IMR-90 (cell line): ENCODE measurements around the gene INIP. TPM values are rescaled to one million over a fixed set of nuclear protein-coding genes. Genes with fewer than 3 reads are reported as not detected.

Experiments used
- ATAC-seq: fragments of 200-7000 bp; cut with Tn5 transposase; 2 replicates; pipeline ENCODE4 v1.9.1; 2020; ENCODE audit warnings: low read depth, mild to moderate bottlenecking, moderate library complexity
- BruUV-seq: library from RNA; stranded (reverse); fragments of 400-500 nt; replicated peaks from 2 replicates; lab custom pipeline; 2021; lab: Mats Ljungman, UMichigan
- CTCF ChIA-PET: fragments of 300-600 bp; formaldehyde crosslinking; extraction: SDS; loops from one replicate; lab custom pipeline; 2021; ENCODE audit warnings: antibody characterized with exemption; lab: Yijun Ruan, JAX
- POLR2A ChIA-PET: fragments of 300-600 bp; sonication (Branson Sonifier 250); formaldehyde crosslinking; loops from one replicate; lab custom pipeline; 2022; ENCODE audit warnings: antibody characterized with exemption; ENCODE audit not compliant: unreplicated experiment; lab: Charles Lee
- DNase-seq: peaks from one replicate; pipeline ENCODE4 v3.0.0; 2013
- H2AFZ ChIP-seq: replicated peaks from 2 replicates; pipeline ENCODE3; 2013; ENCODE audit warnings: low read length, mild to moderate bottlenecking; ENCODE audit not compliant: poor library complexity
- H2AK5ac ChIP-seq: 2 replicates; pipeline ENCODE4 v1.6.1; 2013; ENCODE audit warnings: low read depth, low read length, inconsistent platforms
- H2AK9ac ChIP-seq: replicated peaks from 2 replicates; pipeline ENCODE3; 2013; ENCODE audit warnings: mild to moderate bottlenecking, low read depth, low read length, moderate library complexity; ENCODE audit not compliant: poor library complexity
- H2BK120ac ChIP-seq: 2 replicates; pipeline ENCODE4 v1.6.1; 2013; ENCODE audit warnings: low read depth, low read length, inconsistent platforms
- H2BK15ac ChIP-seq: 3 replicates; pipeline ENCODE4 v1.6.1; 2013; ENCODE audit warnings: low read depth, low read length, inconsistent platforms
- H2BK20ac ChIP-seq: 2 replicates; pipeline ENCODE4 v1.6.1; 2013; ENCODE audit warnings: low read depth, mild to moderate bottlenecking, inconsistent platforms, low read length, moderate library complexity
- H2BK5ac ChIP-seq: 2 replicates; pipeline ENCODE4 v1.6.1; 2013; ENCODE audit warnings: mild to moderate bottlenecking, low read depth, low read length, inconsistent platforms; ENCODE audit not compliant: poor library complexity, severe bottlenecking
- H3K14ac ChIP-seq: replicated peaks from 2 replicates; pipeline ENCODE4 v1.6.1; 2013; ENCODE audit warnings: low read depth, low read length, inconsistent platforms
- H3K18ac ChIP-seq: 2 replicates; pipeline ENCODE4 v1.6.1; 2013; ENCODE audit warnings: low read depth, low read length, control low read depth
- H3K23ac ChIP-seq: 2 replicates; pipeline ENCODE4 v1.6.1; 2013; ENCODE audit warnings: low read depth, low read length, inconsistent platforms
- H3K27ac ChIP-seq: 2 replicates; pipeline ENCODE4 v1.5.1; 2013; ENCODE audit warnings: mild to moderate bottlenecking, control low read depth, low read length; ENCODE audit not compliant: insufficient read depth
- H3K27me3 ChIP-seq: 2 replicates; pipeline ENCODE4 v1.6.1; 2013; ENCODE audit warnings: low read length; ENCODE audit not compliant: control insufficient read depth, insufficient read depth
- H3K36me3 ChIP-seq: 2 replicates; pipeline ENCODE4 v1.6.1; 2013; ENCODE audit warnings: low read length, mixed read lengths; ENCODE audit not compliant: control insufficient read depth, insufficient read depth
- H3K4ac ChIP-seq: 2 replicates; pipeline ENCODE4 v1.6.1; 2013; ENCODE audit warnings: low read depth, low read length, inconsistent platforms
- H3K4me1 ChIP-seq: 2 replicates; pipeline ENCODE4 v1.6.1; 2013; ENCODE audit warnings: low read length, mixed read lengths; ENCODE audit not compliant: control insufficient read depth, insufficient read depth
- H3K4me2 ChIP-seq: 2 replicates; pipeline ENCODE4 v1.6.1; 2013; ENCODE audit warnings: low read depth, mild to moderate bottlenecking, control low read depth, low read length, moderate library complexity
- H3K4me3 ChIP-seq: 2 replicates; pipeline ENCODE4 v1.5.1; 2013; ENCODE audit warnings: low read depth, mild to moderate bottlenecking, control low read depth, low read length, moderate library complexity; ENCODE audit not compliant: insufficient read depth
- H3K56ac ChIP-seq: 2 replicates; pipeline ENCODE4 v1.6.1; 2013; ENCODE audit warnings: low read length, inconsistent platforms; ENCODE audit not compliant: insufficient read depth; ENCODE audit errors: extremely low read depth
- H3K79me1 ChIP-seq, 2 experiments: 2 replicates each; pipeline ENCODE4 v1.6.1; 2013; ENCODE audit warnings: low read length in 2 of 2, inconsistent platforms in 1 of 2, low read depth in 1 of 2
- H3K9ac ChIP-seq: 2 replicates; pipeline ENCODE4 v1.6.1; 2013; ENCODE audit warnings: low read depth, low read length, control low read depth
- H3K9me1 ChIP-seq: 2 replicates; pipeline ENCODE4 v1.6.1; 2013; ENCODE audit warnings: low read length, inconsistent platforms; ENCODE audit not compliant: insufficient read depth
- H3K9me3 ChIP-seq: 2 replicates; pipeline ENCODE4 v1.6.1; 2013; ENCODE audit warnings: low read length; ENCODE audit not compliant: control insufficient read depth, insufficient read depth
- H4K20me1 ChIP-seq: 2 replicates; pipeline ENCODE4 v1.6.1; 2013; ENCODE audit warnings: low read length, inconsistent platforms; ENCODE audit not compliant: insufficient read depth
- H4K5ac ChIP-seq: 2 replicates; pipeline ENCODE4 v1.6.1; 2013; ENCODE audit warnings: mild to moderate bottlenecking, low read depth, low read length, control low read depth
- H4K8ac ChIP-seq, 2 experiments: 2 replicates each; pipeline ENCODE4 v1.6.1; 2013; ENCODE audit warnings: low read depth in 2 of 2, low read length in 2 of 2, control low read depth in 1 of 2, inconsistent platforms in 1 of 2
- H4K91ac ChIP-seq: 2 replicates; pipeline ENCODE4 v1.6.1; 2013; ENCODE audit warnings: low read depth, low read length, inconsistent platforms; ENCODE audit not compliant: insufficient read depth
- BHLHE40 ChIP-seq: fragments of 150-350 bp; IDR thresholded peaks from 2 replicates; pipeline ENCODE4 v1.6.1; 2016; ENCODE audit warnings: mild to moderate bottlenecking, low read depth, low read length
- CEBPB ChIP-seq: IDR thresholded peaks from 2 replicates; pipeline ENCODE4 v1.6.1; 2012; ENCODE audit warnings: low read depth, low read length, improper control_type of control experiment
- CHD1 ChIP-seq: IDR thresholded peaks from 2 replicates; pipeline ENCODE4 v1.6.1; 2012; ENCODE audit warnings: low read depth, low read length, improper control_type of control experiment
- FOS ChIP-seq: fragments of 150-350 bp; IDR thresholded peaks from 2 replicates; pipeline ENCODE4 v1.6.1; 2016; ENCODE audit warnings: low read depth, low read length
- MAFK ChIP-seq: IDR thresholded peaks from 2 replicates; pipeline ENCODE4 v1.6.1; 2012; ENCODE audit warnings: low read depth, low read length, improper control_type of control experiment
- MAZ ChIP-seq: IDR thresholded peaks from 2 replicates; pipeline ENCODE4 v1.6.1; 2012; ENCODE audit warnings: low read depth, mild to moderate bottlenecking, low read length, improper control_type of control experiment, moderate library complexity, borderline replicate concordance
- MXI1 ChIP-seq: IDR thresholded peaks from 2 replicates; pipeline ENCODE4 v1.6.1; 2012; ENCODE audit warnings: low read depth, mild to moderate bottlenecking, low read length, moderate library complexity, borderline replicate concordance
- NFE2L2 ChIP-seq: fragments of 150-350 bp; IDR thresholded peaks from 2 replicates; pipeline ENCODE4 v1.6.1; 2016; ENCODE audit warnings: low read depth, mild to moderate bottlenecking, low read length
- POLR2A ChIP-seq: IDR thresholded peaks from 2 replicates; pipeline ENCODE4 v1.6.1; 2012; ENCODE audit warnings: mild to moderate bottlenecking, low read depth, low read length
- RAD21 ChIP-seq: IDR thresholded peaks from 2 replicates; pipeline ENCODE4 v1.6.1; 2012; ENCODE audit warnings: low read length, improper control_type of control experiment
- RCOR1 ChIP-seq: IDR thresholded peaks from 2 replicates; pipeline ENCODE4 v1.6.1; 2012; ENCODE audit warnings: mild to moderate bottlenecking, low read length, improper control_type of control experiment; ENCODE audit not compliant: insufficient replicate concordance
- RFX5 ChIP-seq: IDR thresholded peaks from 2 replicates; pipeline ENCODE4 v1.8.0; 2012; ENCODE audit warnings: low read depth, mild to moderate bottlenecking, low read length, moderate library complexity
- SMC3 ChIP-seq: fragments of 150-350 bp; IDR thresholded peaks from 2 replicates; pipeline ENCODE4 v1.6.1; 2016; ENCODE audit warnings: low read depth, mild to moderate bottlenecking, antibody characterized with exemption, low read length, moderate library complexity
- WGBS, 2 experiments: methylation state at CpG; one replicate each; pipeline versions ENCODE4 v1.1.5 to v1.1.7; 2013; ENCODE audit warnings: missing lambda C conversion rate in 2 of 2; ENCODE audit not compliant: insufficient read length in 1 of 2; ENCODE audit errors: extremely low coverage in 2 of 2; 5-methylcytosine and 5-hydroxymethylcytosine counted together
- dilution Hi-C: fragments of 300-500 bp; cut with HindIII; formaldehyde crosslinking; loops from one replicate; pipeline ENCODE4 v1.14.3; 2018; ENCODE audit warnings: low sequenced_read_pairs; ENCODE audit not compliant: unreplicated experiment
- in situ Hi-C: fragments of 300-500 bp; cut with MboI; formaldehyde crosslinking; loops from 3 replicates; pipeline ENCODE4 v1.14.3; 2019; ENCODE audit warnings: low sequenced_read_pairs, inconsistent platforms, mixed read lengths
- intact Hi-C: fragments of 100-400 bp; cut with micrococcal nuclease; formaldehyde crosslinking; loops from 2 replicates; pipeline ENCODE4 v1.10.0; 2022
- polyA plus RNA-seq, 3 experiments: library from polyadenylated mRNA; depleted of rRNA; stranded (reverse); fragments of >200 nt; gene quantifications; 2 replicates each; pipeline ENCODE4 v1.2.3, GENCODE V29; 2012; ENCODE audit warnings: low replicate concordance in 1 of 3
- total RNA-seq: library from RNA; depleted of rRNA; stranded (reverse); fragments of >200 nt; gene quantifications from 2 replicates; pipeline ENCODE4 v1.2.3, GENCODE V29; 2012
- TF ChIP-seq, protein P1 (sequence below): fragments of 150-350 bp; IDR thresholded peaks from 2 replicates; pipeline ENCODE4 v1.6.1; 2017; ENCODE audit warnings: mild to moderate bottlenecking, antibody characterized with exemption, low read length, low read depth
- TF ChIP-seq, protein P2 (sequence below): fragments of 150-350 bp; IDR thresholded peaks from 2 replicates; pipeline ENCODE4 v1.6.1; 2016; ENCODE audit warnings: low read depth, mild to moderate bottlenecking, low read length, moderate library complexity, borderline replicate concordance
- TF ChIP-seq, protein P3 (sequence below): conservative IDR thresholded peaks from 2 replicates; pipeline ENCODE4 v1.5.1; 2012; ENCODE audit warnings: mild to moderate bottlenecking, low read depth, low read length, improper control_type of control experiment

INIP gene
- total and polyA plus RNA-seq, 2 of the 4 experiments (the other 2 are of a cell fraction) = 11.1 to 15.4 TPM

DNA sequence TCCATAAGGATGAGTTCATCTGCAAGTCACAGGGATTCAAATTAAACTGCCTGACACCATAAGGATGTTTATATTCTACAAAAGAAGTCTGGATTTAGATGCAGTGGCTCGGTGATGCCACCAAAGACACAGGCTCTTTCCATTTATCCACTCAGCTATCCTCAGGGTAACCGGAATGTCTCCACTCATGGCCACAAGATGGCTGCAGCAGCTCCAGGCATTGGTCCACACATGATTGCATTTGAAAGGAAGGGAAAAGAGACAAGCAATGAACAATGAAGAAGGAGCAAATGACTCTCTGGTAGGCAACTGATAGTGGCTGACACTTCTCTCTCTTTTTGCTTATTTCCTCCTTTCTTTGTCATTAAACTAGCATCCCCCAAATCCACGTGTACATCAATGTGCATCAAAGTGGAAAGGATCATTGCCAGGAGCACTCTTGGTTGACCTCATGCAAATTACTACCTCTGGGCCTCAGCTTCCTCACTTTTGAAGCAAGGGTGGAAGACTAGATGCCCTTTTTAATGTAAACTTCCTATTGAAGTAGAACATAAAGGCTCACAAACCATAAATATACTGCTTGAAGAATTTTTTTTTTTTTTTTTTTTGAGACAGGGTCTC, 25.4 kb upstream of the INIP start:
- no peaks in the 10 kb centered on the region for H3K4me1 ChIP-seq
- no peak overlapping the region for H3K56ac ChIP-seq
- H3K36me3 ChIP-seq = no peaks in the 10 kb centered on the region
- WGBS, 2 experiments = no CpG with 5 or more reads among the region's 3 CpGs
- H3K79me1 ChIP-seq = no peaks in the 10 kb centered on the region
- intact Hi-C loops (no loop called here), dilution Hi-C loops (no loop called here), in situ Hi-C loops (no loop called here)
- no peak overlapping the region for H2AK9ac ChIP-seq
- H3K4me3 ChIP-seq = no peak overlapping the region
- ChIA-PET POLR2A (no interaction called here), CTCF (interaction anchor here (1.5 kb wide), 1 partner anchor 50 kb away, joined by 3 read pairs; no protein-coding TSS in a partner anchor)
- H3K4me2 ChIP-seq = no peak overlapping the region
- no peak overlapping the region for H4K5ac ChIP-seq
- no peak for DNase-seq
- ATAC-seq = peak; percentile 49
- H3K4ac ChIP-seq = no peak overlapping the region
- no peak for TF ChIP-seq RFX5
- TF ChIP-seq RCOR1 = no peak
- TF ChIP-seq MAFK = no peak
- TF ChIP-seq RAD21 = peak; percentile 38
- TF ChIP-seq, protein P1, sequence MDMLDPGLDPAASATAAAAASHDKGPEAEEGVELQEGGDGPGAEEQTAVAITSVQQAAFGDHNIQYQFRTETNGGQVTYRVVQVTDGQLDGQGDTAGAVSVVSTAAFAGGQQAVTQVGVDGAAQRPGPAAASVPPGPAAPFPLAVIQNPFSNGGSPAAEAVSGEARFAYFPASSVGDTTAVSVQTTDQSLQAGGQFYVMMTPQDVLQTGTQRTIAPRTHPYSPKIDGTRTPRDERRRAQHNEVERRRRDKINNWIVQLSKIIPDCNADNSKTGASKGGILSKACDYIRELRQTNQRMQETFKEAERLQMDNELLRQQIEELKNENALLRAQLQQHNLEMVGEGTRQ = no peak
- TF ChIP-seq, protein P2, sequence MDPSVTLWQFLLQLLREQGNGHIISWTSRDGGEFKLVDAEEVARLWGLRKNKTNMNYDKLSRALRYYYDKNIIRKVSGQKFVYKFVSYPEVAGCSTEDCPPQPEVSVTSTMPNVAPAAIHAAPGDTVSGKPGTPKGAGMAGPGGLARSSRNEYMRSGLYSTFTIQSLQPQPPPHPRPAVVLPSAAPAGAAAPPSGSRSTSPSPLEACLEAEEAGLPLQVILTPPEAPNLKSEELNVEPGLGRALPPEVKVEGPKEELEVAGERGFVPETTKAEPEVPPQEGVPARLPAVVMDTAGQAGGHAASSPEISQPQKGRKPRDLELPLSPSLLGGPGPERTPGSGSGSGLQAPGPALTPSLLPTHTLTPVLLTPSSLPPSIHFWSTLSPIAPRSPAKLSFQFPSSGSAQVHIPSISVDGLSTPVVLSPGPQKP = no peak
- TF ChIP-seq, protein P3, sequence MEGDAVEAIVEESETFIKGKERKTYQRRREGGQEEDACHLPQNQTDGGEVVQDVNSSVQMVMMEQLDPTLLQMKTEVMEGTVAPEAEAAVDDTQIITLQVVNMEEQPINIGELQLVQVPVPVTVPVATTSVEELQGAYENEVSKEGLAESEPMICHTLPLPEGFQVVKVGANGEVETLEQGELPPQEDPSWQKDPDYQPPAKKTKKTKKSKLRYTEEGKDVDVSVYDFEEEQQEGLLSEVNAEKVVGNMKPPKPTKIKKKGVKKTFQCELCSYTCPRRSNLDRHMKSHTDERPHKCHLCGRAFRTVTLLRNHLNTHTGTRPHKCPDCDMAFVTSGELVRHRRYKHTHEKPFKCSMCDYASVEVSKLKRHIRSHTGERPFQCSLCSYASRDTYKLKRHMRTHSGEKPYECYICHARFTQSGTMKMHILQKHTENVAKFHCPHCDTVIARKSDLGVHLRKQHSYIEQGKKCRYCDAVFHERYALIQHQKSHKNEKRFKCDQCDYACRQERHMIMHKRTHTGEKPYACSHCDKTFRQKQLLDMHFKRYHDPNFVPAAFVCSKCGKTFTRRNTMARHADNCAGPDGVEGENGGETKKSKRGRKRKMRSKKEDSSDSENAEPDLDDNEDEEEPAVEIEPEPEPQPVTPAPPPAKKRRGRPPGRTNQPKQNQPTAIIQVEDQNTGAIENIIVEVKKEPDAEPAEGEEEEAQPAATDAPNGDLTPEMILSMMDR = peak; percentile 28; the same call in 1 of the 2 replicates
- TF ChIP-seq NFE2L2 = no peak
- no peak for TF ChIP-seq POLR2A
- TF ChIP-seq CEBPB = no peak
- TF ChIP-seq MAZ = no peak
- TF ChIP-seq CHD1 = no peak
- 0 out of 2 replicates have a peak, but pooled peaks have one; percentile 26 for TF ChIP-seq SMC3
- no peak for TF ChIP-seq MXI1
- no peak for TF ChIP-seq BHLHE40
- no peak for TF ChIP-seq FOS
- no peak overlapping the region for H4K91ac ChIP-seq
- H4K20me1 ChIP-seq = no peaks in the 10 kb centered on the region
- H2AFZ ChIP-seq = no peak overlapping the region
- no peak overlapping the region for H3K27ac ChIP-seq
- H4K8ac ChIP-seq = no peak overlapping the region
- H2BK120ac ChIP-seq = no peak overlapping the region
- no peak overlapping the region for H2BK15ac ChIP-seq
- H3K14ac ChIP-seq = no peak overlapping the region
- H3K9me1 ChIP-seq = no peaks in the 10 kb centered on the region
- BruUV-seq = no TSS peak
- H2BK5ac ChIP-seq = no peak overlapping the region
- H3K27me3 ChIP-seq = peaks cover 3% of the 10 kb centered on the region
- no peak overlapping the region for H3K23ac ChIP-seq
- no peak overlapping the region for H3K9ac ChIP-seq
- no peak overlapping the region for H2BK20ac ChIP-seq
- no peaks in the 10 kb centered on the region for H3K9me3 ChIP-seq
- H2AK5ac ChIP-seq = no peak overlapping the region
- H3K18ac ChIP-seq = no peak overlapping the region
